GM18520 (cell line): Measurements from ENCODE around the gene KY.

Experiments used
- ATAC-seq: cut with Tn5 transposase; IDR thresholded peaks from one replicate; pipeline ENCODE4 v1.9.1; 2021; ENCODE audit not compliant: unreplicated experiment

Gene KY

GRCh38 chr3:134622806-134623365 is 27.9 kb downstream of the KY start:
- ATAC-seq = no peak

- no peak for ATAC-seq
These were observed 29.0 kb downstream of the KY start for GRCh38 chr3:134621854-134622253.

- no peak for ATAC-seq
These were observed 30.2 kb downstream of the KY start for GRCh38 chr3:134620476-134621115.

- ATAC-seq = no peak
These were observed 30.9 kb downstream of the KY start for GRCh38 chr3:134619884-134620445.

- ATAC-seq = no peak
These were observed 31.6 kb downstream of the KY start for GRCh38 chr3:134619301-134619615.

- no peak for ATAC-seq
These were observed 32.1 kb downstream of the KY start for GRCh38 chr3:134618478-134619300.

GRCh38 chr3:134617608-134618477 is 33.0 kb downstream of the KY start:
- no peak for ATAC-seq

GRCh38 chr3:134615743-134616142 is 35.1 kb downstream of the KY start:
- no peak for ATAC-seq

GRCh38 chr3:134614955-134615354 is 35.9 kb downstream of the KY start:
- ATAC-seq = no peak

- ATAC-seq = no peak
These were observed 37.8 kb downstream of the KY start for GRCh38 chr3:134613006-134613520.

- ATAC-seq = no peak
These were observed 39.3 kb downstream of the KY start for GRCh38 chr3:134611516-134611915.

GRCh38 chr3:134610432-134611385 is 40.1 kb downstream of the KY start:
- no peak for ATAC-seq

GRCh38 chr3:134609821-134610431 is 40.9 kb downstream of the KY start:
- no peak for ATAC-seq

- ATAC-seq = no peak
These were observed 41.9 kb downstream of the KY start for GRCh38 chr3:134608771-134609435.

GRCh38 chr3:134608023-134608770 is 42.6 kb downstream of the KY start:
- no peak for ATAC-seq

GRCh38 chr3:134607054-134608022 is 43.5 kb downstream of the KY start:
- ATAC-seq = no peak
